ENCODE results near the gene RECQL5. TPM values are rescaled to one million over a fixed set of nuclear protein-coding genes. Genes with fewer than 3 reads are reported as not detected.
A peak's percentile ranks its signal among the peaks of the same experiment; 100 is the strongest.

RECQL5 gene
- total RNA-seq, 1 experiment from 2014 or later, result 40.0 TPM

DNA sequence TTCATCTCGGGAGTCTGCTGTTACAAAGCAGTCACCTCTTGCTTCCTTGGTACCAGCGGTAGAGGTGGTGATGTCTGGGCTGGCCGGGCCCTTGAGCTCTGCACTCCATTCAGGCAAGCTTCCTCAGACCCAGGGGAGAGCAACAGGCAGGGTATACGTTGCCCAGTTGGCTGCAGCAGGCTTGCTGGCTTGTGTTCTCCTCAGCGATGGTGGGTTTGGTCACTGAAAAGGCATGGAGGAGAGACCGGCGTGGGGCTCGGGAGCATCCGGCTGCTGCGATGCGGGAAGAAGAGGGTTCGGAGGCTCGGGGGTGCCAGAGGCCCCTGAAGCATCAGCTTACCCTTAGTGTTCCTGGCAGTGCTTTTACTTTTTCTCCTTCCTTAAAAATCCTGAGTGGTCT is 26.0 kb upstream of the RECQL5 start:
- TF ChIP-seq, protein P1, sequence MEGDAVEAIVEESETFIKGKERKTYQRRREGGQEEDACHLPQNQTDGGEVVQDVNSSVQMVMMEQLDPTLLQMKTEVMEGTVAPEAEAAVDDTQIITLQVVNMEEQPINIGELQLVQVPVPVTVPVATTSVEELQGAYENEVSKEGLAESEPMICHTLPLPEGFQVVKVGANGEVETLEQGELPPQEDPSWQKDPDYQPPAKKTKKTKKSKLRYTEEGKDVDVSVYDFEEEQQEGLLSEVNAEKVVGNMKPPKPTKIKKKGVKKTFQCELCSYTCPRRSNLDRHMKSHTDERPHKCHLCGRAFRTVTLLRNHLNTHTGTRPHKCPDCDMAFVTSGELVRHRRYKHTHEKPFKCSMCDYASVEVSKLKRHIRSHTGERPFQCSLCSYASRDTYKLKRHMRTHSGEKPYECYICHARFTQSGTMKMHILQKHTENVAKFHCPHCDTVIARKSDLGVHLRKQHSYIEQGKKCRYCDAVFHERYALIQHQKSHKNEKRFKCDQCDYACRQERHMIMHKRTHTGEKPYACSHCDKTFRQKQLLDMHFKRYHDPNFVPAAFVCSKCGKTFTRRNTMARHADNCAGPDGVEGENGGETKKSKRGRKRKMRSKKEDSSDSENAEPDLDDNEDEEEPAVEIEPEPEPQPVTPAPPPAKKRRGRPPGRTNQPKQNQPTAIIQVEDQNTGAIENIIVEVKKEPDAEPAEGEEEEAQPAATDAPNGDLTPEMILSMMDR (conservative IDR thresholded peaks at IDR 0.05), result no peak
- Histone ChIP-seq H3K4ac (ENCODE audit: low read depth, low read length) (no peak overlapping the region), H2BK5ac (ENCODE audit: insufficient read length, low read length) (no peak overlapping the region), H3K14ac (ENCODE audit: insufficient read depth, low read length) (no peak overlapping the region), H3T11ph (ENCODE audit: low read length) (no peak overlapping the region), H2AFZ (ENCODE audit: low read length) (no peak overlapping the region), H4K20me1 (ENCODE audit: control insufficient read depth, insufficient read depth, insufficient read length) (no peaks in the 10 kb centered on the region), H3K4me2 (ENCODE audit: insufficient read depth, insufficient read length, low read length) (no peak overlapping the region), H3K18ac (ENCODE audit: insufficient read length, low read depth, low read length) (no peak overlapping the region), H2BK120ac (ENCODE audit: low read depth, low read length, poor library complexity, severe bottlenecking) (no peak overlapping the region), H2BK12ac (ENCODE audit: insufficient read length, low read depth, low read length) (no peak overlapping the region), H4K5ac (ENCODE audit: insufficient read length, low read depth, low read length) (no peak overlapping the region), H3K9ac (ENCODE audit: extremely low read depth, insufficient read length, low read length) (no peak overlapping the region), H3K9me3 (ENCODE audit: control insufficient read depth, low read depth, low read length) (no peaks in the 10 kb centered on the region), H3K79me1 (ENCODE audit: insufficient read depth, low read depth, low read length, poor library complexity, severe bottlenecking) (no peaks in the 10 kb centered on the region), H3K27ac (ENCODE audit: insufficient read length, low read depth, low read length) (no peak overlapping the region), H3K23me2 (ENCODE audit: insufficient read length, low read depth, low read length, poor library complexity, severe bottlenecking) (no peaks in the 10 kb centered on the region), H3K23ac (ENCODE audit: insufficient read length, low read depth, low read length) (no peak overlapping the region), H4K8ac (replicated peaks; ENCODE audit: insufficient read length, low read depth, low read length) (no peak overlapping the region), H3K56ac (ENCODE audit: insufficient read length, low read depth, low read length) (no peak overlapping the region), H4K91ac (ENCODE audit: insufficient read length, low read depth, low read length) (no peak overlapping the region), H3K79me2 (ENCODE audit: insufficient read depth, low read length) (no peaks in the 10 kb centered on the region), H3K4me1 (ENCODE audit: insufficient read depth, low read length) (no peaks in the 10 kb centered on the region), H2BK15ac (ENCODE audit: low read depth, low read length) (no peak overlapping the region), H3K27me3 (ENCODE audit: insufficient read depth, low read length) (no peaks in the 10 kb centered on the region), H2BK20ac (ENCODE audit: low read depth, low read length, poor library complexity, severe bottlenecking) (no peak overlapping the region), H2AK5ac (ENCODE audit: insufficient read length, low read length) (no peak overlapping the region)
- no peak overlapping the region for H3K4me3 Mint-ChIP-seq
- peaks cover 33 to 46% of the 10 kb centered on the region in 2 experiments for H3K4me1 Mint-ChIP-seq
- H3K9me3 Mint-ChIP-seq, result no peaks in the 10 kb centered on the region
- WGBS (ENCODE audit: extremely low coverage, insufficient read length, low lambda C conversion rate), result no CpG with 5 or more reads among the region's 13 CpGs
- no peak for DNase-seq
- no peaks in the 10 kb centered on the region for H3K27me3 Mint-ChIP-seq (ENCODE audit: low read depth)
- H3K36me3 Mint-ChIP-seq (ENCODE audit: insufficient read depth in 1 of 3, low read depth in 3 of 3), result peaks cover 9 to 37% (median 21%) of the 10 kb centered on the region in 3 experiments; a peak in 6 of 7 replicates
- H3K27ac Mint-ChIP-seq, result peak overlapping the region in 2 of 3 experiments; percentile 96 to 97; a peak in 2 of 7 replicates

All from H9 (cell line).